NCI-H187 treated with DMSO at 0.1 percent for 48 hours (cell line): Measurements from ENCODE around the gene PLEKHS1.

Experiments
- DNase-seq: peaks from one replicate; lab custom pipeline; 2025; lab: John Stamatoyannopoulos, UW

The PLEKHS1 gene

GRCh38 chr10:113751181-113751732 is at the start of gene PLEKHS1:
Gene PLEKHS1 (plus strand): TSS chr10:113751682. CDS start chr10:113755278, 3,596 bp downstream.
- DNase-seq = no peak

GRCh38 chr10:113704637-113705343 is 46.7 kb upstream of the PLEKHS1 start:
- no peak for DNase-seq

- no peak for DNase-seq
Observed at GRCh38 chr10:113705344-113705652, 46.2 kb upstream of the PLEKHS1 start.

- DNase-seq = no peak
Observed at GRCh38 chr10:113706623-113707022, 44.9 kb upstream of the PLEKHS1 start.

- no peak for DNase-seq
Observed at GRCh38 chr10:113708640-113709039, 42.8 kb upstream of the PLEKHS1 start.

GRCh38 chr10:113709221-113709838 is 42.2 kb upstream of the PLEKHS1 start:
- peak; percentile 6 for DNase-seq

- no peak for DNase-seq
Observed at GRCh38 chr10:113711142-113711541, 40.3 kb upstream of the PLEKHS1 start.

- DNase-seq = no peak
Observed at GRCh38 chr10:113712024-113712423, 39.5 kb upstream of the PLEKHS1 start.

- no peak for DNase-seq
Observed at GRCh38 chr10:113712755-113713639, 38.5 kb upstream of the PLEKHS1 start.

- DNase-seq = no peak
Observed at GRCh38 chr10:113713640-113713982, 37.9 kb upstream of the PLEKHS1 start.

GRCh38 chr10:113716109-113716910 is 35.2 kb upstream of the PLEKHS1 start:
- no peak for DNase-seq

GRCh38 chr10:113718969-113719822 is 32.3 kb upstream of the PLEKHS1 start:
- no peak for DNase-seq

- no peak for DNase-seq
Observed at GRCh38 chr10:113720386-113720785, 31.1 kb upstream of the PLEKHS1 start.

- DNase-seq = no peak
Observed at GRCh38 chr10:113732160-113732881, 19.2 kb upstream of the PLEKHS1 start.

- no peak for DNase-seq
Observed at GRCh38 chr10:113732966-113733365, 18.5 kb upstream of the PLEKHS1 start.

- DNase-seq = no peak
Observed at GRCh38 chr10:113733635-113734034, 17.8 kb upstream of the PLEKHS1 start.

- no peak for DNase-seq
Observed at GRCh38 chr10:113735913-113736312, 15.6 kb upstream of the PLEKHS1 start.

GRCh38 chr10:113736576-113736975 is 14.9 kb upstream of the PLEKHS1 start:
- DNase-seq = no peak

- no peak for DNase-seq
Observed at GRCh38 chr10:113739031-113739430, 12.5 kb upstream of the PLEKHS1 start.

- DNase-seq = no peak
Observed at GRCh38 chr10:113739577-113739976, 11.9 kb upstream of the PLEKHS1 start.
